22Rv1 (cell line): ENCODE data around the gene DDR1.
"Not testable (repeated sequence)": the region's sequence is repeated elsewhere in the genome, so short reads cannot be mapped to it uniquely, and the experiment has no call there.

Experiments used
- H3K27ac ChIP-seq: fragments of 450-650 bp; 2 replicates; pipeline ENCODE4 v1.5.1; 2017
- CTCF ChIP-seq: fragments of 450-650 bp; IDR thresholded peaks from 2 replicates; pipeline ENCODE4 v1.5.1; 2017; ENCODE audit warnings: mild to moderate bottlenecking
- ZFX ChIP-seq: fragments of 450-650 bp; IDR thresholded peaks from 2 replicates; pipeline ENCODE4 v1.6.1; 2017; ENCODE audit warnings: antibody characterized with exemption, borderline replicate concordance

The DDR1 gene

GRCh38 chr6:30901436-30901835 is 17.1 kb downstream of the DDR1 start:
- TF ChIP-seq CTCF (no peak), ZFX (no peak)

GRCh38 chr6:30902196-30902595 is 17.9 kb downstream of the DDR1 start:
- H3K27ac ChIP-seq = not testable (repeated sequence)

More at GRCh38 chr6:30901436-30901835, 17.1 kb downstream of the DDR1 start:
- H3K27ac ChIP-seq = peak overlapping the region; percentile 27; the same call in 1 of the 2 replicates

- TF ChIP-seq CTCF (no peak), ZFX (no peak)
- H3K27ac ChIP-seq = no peak overlapping the region
These were observed 18.4 kb downstream of the DDR1 start for GRCh38 chr6:30902709-30903108.

- TF ChIP-seq CTCF (no peak), ZFX (no peak)
- no peak overlapping the region for H3K27ac ChIP-seq
These were observed 18.9 kb downstream of the DDR1 start for GRCh38 chr6:30903236-30903635.

GRCh38 chr6:30907290-30907757 is 23.0 kb downstream of the DDR1 start:
- peak overlapping the region; percentile 77 for H3K27ac ChIP-seq

- peak within 1 kb of the TSS; percentile 77 for H3K27ac ChIP-seq
- TF ChIP-seq CTCF = no peak
- TF ChIP-seq ZFX = no peak
These were observed 23.7 kb downstream of the DDR1 start, which contains the start of gene GTF2H4 for GRCh38 chr6:30907758-30908591. Gene GTF2H4, plus strand, starts transcription at chr6:30908207.

- TF ChIP-seq ZFX = no peak
- TF ChIP-seq CTCF = no peak
These were observed 24.4 kb downstream of the DDR1 start for GRCh38 chr6:30908700-30909099.

GRCh38 chr6:30910473-30910872 is 26.2 kb downstream of the DDR1 start:
- H3K27ac ChIP-seq = not testable (repeated sequence)

More at GRCh38 chr6:30908700-30909099, 24.4 kb downstream of the DDR1 start:
- H3K27ac ChIP-seq = peak overlapping the region; percentile 77
